D721Med (cell line): ENCODE measurements around the gene PLEKHN1.
"Not testable (repeated sequence)": the region's sequence is repeated elsewhere in the genome, so short reads cannot be mapped to it uniquely, and the experiment has no call there.

Experiments
- DNase-seq: peaks from one replicate; pipeline ENCODE4 v3.0.0; 2011; ENCODE audit warnings: low spot score; ENCODE audit not compliant: insufficient read length
- FAIRE-seq: peaks from 2 replicates; lab custom pipeline; 2011; peaks lifted over from hg19 to GRCh38; lab: Jason Lieb, UNC
- TF ChIP-seq, protein P1 (sequence below): IDR thresholded peaks from 2 replicates; pipeline ENCODE4 v1.5.1; 2012; ENCODE audit warnings: mild to moderate bottlenecking, control low read depth; ENCODE audit not compliant: insufficient read depth; ENCODE audit errors: missing control alignments

PLEKHN1 gene

DNA sequence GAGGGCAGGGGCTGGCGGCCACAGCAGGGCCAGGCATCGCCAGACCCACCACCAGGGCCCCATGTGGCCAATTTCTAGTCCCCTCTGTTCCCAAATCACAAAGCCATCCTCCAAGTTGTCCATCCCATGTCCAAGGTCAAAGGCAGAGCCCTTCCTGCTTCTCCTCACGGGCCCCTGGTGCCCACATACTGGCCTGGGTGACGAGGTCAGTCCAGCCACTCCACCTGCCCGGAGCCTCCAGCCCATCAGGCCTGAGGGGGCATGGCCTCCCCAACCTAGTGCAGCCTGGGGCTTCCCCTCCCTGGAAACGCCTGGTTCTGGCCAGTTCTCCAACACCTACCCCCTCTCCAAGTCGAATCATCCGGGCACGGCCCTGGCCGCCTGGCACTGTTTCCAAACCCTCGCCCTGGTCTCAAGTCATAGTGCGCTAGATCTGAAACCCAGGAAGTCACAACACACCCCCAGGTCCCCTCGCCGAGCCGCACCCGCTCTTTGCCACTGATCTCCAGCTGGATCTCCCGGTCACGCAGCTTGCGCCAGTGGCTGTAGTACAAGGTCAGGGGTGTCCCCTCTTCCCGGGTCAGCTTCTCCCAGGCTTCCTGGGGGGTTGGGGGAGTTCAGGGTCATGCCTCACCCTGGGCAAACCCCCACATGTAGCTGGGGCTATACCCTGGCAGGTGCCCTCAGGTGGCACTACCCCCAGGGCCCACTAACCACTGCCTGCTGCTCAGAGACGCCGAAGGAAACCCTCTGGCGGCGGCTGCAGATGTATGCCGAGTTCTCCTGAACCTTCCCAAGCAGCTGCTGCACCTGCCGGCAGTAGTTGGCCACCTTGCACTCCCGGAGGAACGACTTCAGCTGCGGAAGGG is 20.4 kb upstream of the PLEKHN1 start:
- FAIRE-seq (no peak), DNase-seq (no peak)
- TF ChIP-seq, protein P1, sequence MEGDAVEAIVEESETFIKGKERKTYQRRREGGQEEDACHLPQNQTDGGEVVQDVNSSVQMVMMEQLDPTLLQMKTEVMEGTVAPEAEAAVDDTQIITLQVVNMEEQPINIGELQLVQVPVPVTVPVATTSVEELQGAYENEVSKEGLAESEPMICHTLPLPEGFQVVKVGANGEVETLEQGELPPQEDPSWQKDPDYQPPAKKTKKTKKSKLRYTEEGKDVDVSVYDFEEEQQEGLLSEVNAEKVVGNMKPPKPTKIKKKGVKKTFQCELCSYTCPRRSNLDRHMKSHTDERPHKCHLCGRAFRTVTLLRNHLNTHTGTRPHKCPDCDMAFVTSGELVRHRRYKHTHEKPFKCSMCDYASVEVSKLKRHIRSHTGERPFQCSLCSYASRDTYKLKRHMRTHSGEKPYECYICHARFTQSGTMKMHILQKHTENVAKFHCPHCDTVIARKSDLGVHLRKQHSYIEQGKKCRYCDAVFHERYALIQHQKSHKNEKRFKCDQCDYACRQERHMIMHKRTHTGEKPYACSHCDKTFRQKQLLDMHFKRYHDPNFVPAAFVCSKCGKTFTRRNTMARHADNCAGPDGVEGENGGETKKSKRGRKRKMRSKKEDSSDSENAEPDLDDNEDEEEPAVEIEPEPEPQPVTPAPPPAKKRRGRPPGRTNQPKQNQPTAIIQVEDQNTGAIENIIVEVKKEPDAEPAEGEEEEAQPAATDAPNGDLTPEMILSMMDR, result no peak

DNA sequence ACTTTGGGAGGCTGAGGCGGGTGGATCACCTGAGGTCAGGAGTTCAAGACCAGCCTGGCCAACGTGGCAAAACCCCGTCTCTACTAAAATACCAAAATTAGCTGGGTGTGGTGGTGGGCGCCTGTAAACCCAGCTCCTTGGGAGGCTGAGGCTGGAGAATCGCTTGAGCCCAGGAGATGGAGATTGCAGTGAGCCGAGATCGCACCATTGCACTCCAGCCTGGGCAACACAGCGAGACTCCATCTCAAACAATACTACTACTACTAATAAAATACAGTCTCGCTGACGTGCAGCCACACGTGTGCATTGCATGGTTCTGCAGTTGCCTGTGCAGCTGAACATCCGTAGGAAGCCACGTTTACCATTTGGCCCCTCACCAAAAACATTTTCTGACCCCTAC is 19.5 kb upstream of the PLEKHN1 start:
- DNase-seq, FAIRE-seq: not testable (repeated sequence)

DNA sequence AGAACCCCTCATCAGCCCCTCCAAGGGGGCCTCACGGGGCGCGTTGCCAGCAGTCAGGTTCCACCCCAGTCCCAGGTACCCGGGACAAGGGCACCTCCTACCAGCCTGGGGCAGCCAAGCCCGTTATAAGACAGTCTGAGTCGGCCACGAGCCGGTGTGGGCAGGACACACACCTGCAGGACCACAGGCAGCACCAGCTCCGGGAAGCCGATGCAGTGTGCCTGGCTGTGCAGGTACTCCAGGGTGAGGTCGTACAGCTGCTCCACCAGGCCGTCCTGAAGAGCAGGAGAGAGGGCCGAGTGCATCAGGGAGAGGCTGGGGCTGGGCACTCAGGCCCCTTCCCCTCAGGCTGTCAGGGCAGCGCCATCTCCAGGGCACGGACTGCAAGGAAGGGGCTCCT is 18.3 kb upstream of the PLEKHN1 start:
- FAIRE-seq, result no peak
- TF ChIP-seq, protein P1, result no peak

DNA sequence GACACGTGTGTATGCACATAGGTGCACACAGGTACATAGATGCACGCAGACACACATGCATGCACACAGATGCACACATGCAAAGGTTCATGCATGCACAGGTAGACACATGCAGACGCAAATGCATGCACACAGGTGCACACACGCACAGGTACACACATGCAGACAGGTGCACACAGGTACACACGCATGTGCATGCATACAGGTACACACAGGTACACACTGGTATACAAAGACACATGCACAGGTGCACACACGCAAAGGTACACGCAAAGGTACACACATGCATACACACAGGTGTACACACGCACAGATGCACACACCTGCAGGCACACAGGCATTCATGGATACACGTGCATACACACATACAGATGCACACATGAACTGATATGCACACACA is 16.0 kb upstream of the PLEKHN1 start:
- FAIRE-seq (no peak), DNase-seq (no peak)
- TF ChIP-seq, protein P1, result no peak

More for the DNA sequence above, 18.3 kb upstream of the PLEKHN1 start:
- DNase-seq, result no peak

DNA sequence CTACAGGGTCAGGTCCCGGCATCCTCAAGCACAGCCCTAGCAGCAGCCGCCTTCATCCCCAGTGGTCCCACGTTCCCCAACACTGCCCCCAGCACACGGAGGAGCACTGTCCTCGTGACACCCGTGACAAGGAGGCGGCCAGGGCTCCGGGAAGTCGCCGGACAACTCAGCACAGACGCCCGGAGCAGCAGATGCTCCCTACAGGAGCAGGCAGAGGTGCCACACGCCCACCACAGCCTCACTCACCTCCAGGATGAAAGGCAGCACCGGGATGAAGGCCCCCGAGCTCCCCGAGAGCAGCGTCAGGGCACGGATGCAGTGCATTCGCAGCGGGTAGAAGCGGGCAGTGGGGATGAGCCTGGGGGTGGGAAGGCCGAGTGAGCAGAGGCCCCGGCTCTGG is 15.4 kb upstream of the PLEKHN1 start:
- FAIRE-seq (no peak), DNase-seq (no peak)
- TF ChIP-seq, protein P1, result no peak

DNA sequence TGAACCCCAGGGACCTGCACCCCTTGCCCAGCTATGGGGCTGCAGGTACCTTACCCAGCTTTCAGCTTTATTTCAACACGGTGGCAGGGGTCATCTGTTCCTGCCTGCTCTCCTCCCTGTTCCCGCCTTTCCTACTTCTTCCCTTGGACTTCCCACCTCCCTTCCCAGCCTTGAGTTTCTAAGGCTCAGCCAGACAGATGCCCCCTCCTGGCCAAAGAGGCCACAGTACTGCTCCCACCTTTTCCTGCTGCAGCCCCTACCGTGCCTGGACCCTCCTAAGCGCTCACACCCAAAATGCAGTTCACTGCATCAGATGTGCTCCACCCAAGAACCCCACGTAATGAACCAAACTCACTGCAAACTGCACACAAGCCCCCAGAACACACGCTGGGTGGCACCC is 14.9 kb upstream of the PLEKHN1 start:
- TF ChIP-seq, protein P1, result peak; percentile 31
- no peak for FAIRE-seq

DNA sequence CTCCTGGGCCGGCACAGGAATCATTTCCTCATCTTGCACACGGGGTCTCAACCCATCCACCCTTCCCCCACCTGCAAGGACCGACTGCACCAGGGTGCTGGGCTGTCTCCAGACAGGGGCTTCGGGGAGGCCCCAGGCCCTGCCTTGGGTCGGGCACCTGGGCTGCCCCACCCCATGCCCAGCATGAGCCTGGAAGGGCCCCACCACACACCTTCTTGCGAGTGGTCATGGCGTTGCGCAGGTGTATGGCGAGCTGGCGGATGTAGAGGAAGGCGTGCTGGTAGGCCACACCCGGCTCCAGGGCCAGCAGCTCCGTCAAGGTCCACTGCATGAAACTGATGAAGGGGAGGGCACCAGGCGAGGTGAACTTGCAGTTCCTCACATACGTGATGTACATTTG is 14.1 kb upstream of the PLEKHN1 start:
- DNase-seq (no peak), FAIRE-seq (no peak)
- TF ChIP-seq, protein P1, result no peak

More for the DNA sequence above, 14.9 kb upstream of the PLEKHN1 start:
- DNase-seq, result no peak
